Stimulated activated CD8-positive, alpha-beta memory T cell treated with anti-CD3 and anti-CD28 coated beads, Interleukin-7, amount 100 ng/mL, for 48 hours (primary cell): Measurements from ENCODE around the gene LTK.

Experiments
- DNase-seq, 2 donors: peaks; one replicate each; pipeline ENCODE4 v3.0.0-alpha.2; 2020; ENCODE audit warnings: low read depth in 1 of 2; ENCODE audit errors: extremely low read depth in 1 of 2

The LTK gene

GRCh38 chr15:41535544-41535943, 21.9 kb upstream of the LTK start:
- no peak for DNase-seq

GRCh38 chr15:41530363-41530956, 16.8 kb upstream of the LTK start:
- DNase-seq: no peak

DNA sequence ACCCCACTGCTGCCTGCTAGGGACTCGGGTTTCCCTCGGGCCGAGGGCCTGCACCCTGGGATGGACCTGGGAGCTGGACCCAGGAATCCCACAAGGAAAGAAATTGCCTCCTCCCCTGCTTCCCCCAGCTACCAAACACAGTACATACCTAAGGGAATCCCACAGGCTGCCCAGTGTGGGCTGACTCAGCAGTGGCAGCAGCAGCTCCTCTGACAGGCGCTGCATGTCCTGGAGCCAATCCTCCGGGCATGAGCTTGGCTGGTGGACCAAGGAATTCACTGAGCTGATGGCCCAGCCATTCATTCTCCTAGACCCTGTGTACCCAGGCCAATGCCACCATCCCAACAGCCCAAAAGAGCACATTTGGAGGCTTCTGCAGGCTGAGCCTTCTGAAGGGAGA, 9.5 kb upstream of the LTK start:
- no peak for DNase-seq

DNA sequence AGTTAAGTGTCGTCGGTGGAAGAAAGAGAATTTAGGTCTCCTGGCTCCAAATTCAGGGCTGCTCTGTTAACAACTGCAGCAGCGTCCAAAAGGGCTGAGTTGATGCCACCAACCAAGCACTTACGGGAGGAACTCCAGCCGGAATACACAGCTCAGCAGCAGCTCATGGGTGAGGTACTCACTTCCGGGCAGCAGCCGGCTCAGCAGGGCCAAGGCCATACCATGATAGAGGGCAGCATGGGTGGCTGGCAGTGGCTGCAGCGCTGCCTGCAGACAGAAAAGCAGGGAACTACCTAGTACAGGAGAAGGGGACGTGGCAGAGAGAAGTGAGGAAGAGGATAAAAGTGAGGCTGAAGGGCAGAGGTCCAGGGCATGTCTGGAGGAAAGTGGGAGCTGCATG, 8.0 kb upstream of the LTK start:
- DNase-seq: no peak

DNA sequence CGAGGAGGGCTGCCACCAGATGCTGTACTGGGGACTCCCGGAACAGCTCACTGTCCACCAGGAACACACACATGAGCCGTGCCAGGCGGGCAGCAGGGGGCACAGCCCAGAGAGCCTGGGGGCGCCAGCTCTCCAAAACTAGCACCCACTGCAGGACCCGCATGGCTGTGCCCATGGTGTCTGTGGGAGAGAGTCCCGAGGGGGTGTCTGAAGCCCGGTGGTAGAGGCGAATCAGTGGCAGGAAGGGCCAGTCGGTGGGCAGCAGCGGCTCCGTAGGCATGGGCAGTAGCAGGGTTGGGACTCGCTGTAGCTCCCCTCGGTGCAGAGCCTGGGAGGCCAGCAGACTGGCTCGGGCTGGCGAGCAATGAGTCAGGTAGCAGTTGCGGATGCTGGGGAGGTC, 7.0 kb upstream of the LTK start:
- no peak for DNase-seq

DNA sequence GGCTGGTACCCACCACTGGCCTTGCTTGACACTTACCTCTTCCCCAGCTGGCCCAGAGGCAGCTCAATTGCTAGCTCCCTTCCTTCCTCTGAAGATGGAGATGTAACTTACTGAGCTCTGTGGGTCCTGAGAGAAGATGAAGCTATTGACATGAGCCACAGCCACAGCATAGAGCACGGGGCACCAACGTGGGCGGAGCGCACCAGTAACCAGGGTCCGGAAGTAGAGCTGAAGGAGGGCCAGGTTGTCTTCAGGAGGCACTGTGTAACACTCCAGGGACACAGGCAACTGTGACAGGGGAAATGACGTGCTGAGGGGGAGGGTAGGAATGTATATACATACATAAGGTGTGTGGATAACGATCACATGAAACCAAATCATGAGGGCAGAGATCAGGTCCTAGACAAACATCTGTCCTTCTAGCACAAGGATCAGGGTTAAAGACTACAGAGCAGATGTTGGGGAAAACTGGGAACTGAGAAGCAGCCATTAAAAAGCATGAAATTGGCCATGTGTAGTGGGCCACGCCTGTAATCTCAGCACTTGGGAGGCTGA, 4.3 kb upstream of the LTK start:
- no peak for DNase-seq

DNA sequence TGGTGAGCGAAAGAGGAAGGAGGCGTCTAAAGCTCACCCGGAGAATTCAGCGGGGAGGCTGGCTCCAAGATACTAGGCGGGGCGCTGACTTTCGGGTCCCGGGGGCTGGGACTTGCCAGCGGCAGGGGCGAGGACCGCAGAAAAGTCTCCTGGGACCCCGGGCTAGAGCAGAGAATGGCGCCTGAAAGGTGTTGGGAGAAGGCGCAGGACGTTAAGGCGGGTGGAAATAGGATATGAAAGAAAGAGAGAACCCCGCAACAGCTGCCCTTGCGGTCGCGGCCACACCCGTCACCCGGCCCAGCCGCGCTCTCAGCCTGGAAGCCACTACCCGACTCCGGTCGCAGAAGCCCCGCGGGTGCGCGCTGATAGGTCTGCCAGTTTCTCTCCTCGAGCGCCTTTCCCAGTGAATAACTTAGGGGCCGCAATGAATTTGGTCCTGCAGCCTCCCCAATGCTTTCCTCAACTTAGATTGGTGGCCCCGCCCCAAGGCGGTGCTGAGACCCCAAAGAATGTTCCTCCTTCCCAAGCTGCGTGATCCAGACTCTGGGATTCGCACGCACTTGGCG, 604 bp downstream of the LTK start:
- no peak for DNase-seq

DNA sequence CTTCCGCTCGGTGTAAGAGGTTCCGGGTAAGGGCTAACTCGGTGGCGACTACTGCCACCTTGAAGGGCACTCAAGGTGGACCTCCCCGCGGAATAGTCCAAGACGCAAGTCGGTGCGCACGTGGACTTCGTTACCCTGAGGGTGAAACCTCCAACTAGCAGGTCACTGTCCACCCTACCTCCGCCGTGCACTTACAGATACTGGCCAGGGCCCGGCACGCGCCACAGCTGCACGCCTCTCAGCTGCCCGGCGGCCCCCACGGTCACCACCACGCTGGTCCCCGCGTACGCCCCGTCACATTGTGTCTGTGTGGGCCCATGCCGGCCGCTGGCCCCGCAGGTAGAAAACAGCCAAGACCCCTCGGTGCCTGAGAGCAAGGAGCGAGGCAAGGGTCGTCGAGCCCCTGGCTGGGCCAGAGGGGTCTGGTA, 1.1 kb downstream of the LTK start:
- DNase-seq: no peak

DNA sequence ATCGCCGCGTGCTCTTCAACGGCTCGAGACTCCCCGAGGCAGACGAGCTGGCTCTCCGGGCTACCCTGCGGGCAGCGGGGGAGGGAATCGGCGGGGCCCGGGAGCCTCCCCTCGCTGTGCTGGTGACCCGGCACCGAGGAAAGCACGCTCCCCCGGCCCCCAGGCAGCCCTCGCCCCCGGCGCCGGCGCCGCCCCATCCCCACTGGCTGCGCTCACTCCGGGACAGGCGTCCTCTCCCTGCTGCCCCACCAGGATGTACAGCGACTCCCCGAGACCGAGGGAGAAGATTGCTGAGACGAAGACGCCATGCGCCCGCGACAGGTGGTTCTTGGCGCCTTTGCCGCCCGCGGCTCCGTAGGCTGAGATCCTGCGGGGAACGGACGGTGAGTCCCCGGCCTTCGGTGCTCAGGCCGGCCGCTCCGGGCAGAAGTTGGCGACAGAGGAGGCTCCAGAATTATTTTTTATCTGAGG, 1.7 kb downstream of the LTK start:
- no peak for DNase-seq

DNA sequence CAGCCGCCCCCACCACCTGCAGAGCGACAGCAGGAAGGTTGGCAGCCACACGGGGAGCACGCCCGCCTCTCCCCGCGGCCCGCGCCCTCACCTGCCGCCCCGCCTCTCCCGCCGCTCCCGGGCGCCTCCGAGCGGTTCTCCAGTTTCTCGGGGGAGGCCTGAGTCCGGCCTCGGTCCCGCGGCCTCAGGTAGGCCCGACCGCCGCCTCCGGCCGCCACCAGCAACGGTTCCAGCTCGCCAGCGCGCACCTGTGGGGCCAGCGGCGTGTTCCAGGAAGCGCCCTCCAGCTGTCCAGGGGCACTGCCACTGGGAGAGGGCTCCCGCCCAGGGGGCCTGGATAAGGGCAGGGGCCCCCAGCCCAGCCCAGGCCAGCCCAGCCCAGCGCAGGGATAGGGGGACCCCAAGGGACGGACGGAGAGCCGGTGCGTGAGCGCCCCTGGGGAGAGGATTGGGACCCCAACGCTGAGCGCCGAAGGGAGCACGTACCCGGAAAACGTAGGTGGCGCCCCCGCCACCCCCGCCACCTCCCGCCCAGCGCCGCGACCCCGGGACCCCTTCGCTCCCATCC, 2.2 kb downstream of the LTK start:
- no peak for DNase-seq

GRCh38 chr15:41510728-41511127, 2.9 kb downstream of the LTK start:
- DNase-seq: no peak

- DNase-seq: no peak
Observed at GRCh38 chr15:41507820-41508290, 5.8 kb downstream of the LTK start.

- DNase-seq: no peak
Observed at GRCh38 chr15:41506796-41507341, 6.8 kb downstream of the LTK start.

DNA sequence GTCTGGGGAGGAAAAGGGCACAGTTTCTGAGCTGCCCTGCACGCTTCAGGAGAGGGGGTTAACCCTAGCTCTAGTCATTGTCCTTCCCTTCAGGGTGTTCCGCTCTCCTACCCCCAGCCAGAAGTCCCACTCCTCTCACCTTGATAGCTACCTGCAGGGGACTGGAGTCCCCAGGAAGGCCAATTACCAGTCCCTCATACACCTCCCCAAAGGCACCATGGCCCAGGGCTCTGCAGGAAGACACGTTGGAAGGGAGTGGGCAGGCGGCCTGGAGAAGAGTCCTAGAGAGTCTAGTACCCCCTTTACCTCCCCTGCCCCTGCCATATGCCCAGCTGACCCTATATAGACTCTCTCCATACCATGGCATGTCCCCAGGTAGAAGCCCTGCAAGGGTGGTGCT, 7.9 kb downstream of the LTK start:
- DNase-seq: no peak

DNA sequence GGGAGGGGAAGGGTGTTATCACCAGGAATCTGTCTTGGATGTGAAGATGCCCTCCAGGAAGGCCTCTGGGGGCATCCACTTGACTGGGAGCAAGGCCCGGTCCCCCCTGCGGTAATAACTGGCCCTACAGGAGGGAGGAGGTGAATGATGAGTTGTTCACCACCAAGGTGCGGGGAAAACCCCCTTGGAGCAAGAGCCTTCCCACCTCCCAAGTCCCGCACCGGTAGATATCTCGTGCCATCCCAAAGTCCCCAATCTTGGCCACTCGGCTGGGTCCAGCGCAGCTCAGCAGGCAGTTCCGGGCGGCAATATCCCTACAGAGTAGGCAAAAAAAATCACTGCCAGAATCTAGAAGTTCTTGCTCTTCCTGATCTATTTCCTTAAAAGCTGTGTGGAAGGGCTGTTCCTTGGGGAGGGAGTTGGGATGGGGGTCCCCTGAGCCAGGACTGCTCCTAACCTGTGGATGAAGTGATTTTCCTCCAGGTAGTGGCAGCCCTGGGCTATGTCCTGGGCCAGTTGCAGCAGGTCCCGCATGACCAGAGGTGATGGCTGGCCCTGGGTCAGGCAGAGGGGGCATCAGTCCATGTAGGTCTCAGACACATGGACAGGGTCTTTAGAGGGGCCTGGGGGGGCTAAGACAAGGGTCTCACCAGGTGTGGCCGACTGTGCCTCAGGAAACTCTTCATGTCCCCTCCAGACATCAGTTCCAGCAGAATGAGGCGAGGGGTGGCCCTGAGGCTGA, 8.7 kb downstream of the LTK start:
- DNase-seq: no peak

DNA sequence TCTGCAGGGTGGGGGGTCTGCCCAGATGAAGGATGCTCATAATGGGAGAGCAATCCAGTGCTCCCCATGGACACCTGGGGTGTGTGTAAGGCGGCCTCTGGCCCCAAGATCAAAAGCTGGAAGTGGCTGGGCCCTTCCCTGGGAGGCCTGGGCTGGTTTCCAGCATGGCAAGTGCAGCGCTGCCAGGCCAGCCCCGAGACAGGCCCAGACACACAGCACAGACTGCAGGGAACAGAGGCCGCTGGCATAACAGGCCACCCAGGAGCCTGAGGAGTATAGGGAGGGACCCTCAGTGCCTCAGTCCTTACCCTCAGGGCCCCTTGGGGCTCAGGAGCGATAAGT, 10.0 kb downstream of the LTK start:
- DNase-seq: no peak

- DNase-seq: no peak
Observed at GRCh38 chr15:41502795-41503668, 10.6 kb downstream of the LTK start.

DNA sequence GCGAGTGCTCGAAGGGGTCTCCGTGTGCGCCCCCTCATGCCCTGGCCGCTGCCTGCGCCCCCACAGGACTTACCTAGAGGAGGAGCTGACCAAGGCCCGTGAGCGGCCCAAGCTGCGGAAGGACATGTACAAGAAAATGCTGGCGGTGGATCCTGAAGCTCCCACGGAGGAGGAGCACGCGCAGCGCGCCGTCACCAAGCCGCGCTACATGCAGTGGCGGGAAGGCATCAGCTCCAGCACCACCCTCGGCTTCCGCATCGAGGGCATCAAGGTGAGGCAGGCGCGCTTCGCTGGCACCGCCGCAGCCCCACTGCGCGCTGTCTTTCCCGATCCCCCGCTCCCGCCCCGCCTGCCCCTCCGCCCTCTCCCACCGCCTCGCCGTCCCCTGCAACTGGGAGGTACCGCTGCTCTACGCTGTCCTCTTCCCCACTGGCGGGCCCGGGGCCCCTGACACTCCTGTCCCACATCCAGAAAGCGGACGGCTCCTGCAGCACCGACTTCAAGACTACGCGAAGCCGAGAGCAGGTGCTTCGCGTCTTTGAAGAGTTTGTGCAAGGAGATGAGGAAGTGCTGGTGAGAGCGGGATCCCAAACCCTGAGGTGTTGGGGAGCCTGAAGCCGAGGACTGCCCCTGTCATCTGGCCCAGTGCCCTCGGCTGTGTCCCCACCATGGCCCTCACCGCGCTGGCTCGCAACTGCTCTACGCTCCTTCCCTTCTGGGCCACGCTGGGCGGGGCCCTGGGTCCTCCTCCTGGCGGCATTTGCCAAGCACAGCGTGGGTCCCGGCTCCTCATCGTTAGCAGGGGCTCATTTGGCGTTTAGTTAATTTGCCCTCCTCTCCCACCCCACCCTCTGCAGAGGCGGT, 11.5 kb downstream of the LTK start:
- DNase-seq: no peak

GRCh38 chr15:41501191-41501917, 12.3 kb downstream of the LTK start:
- no peak for DNase-seq
